ENCODE results near the gene SLC16A12.

DNA sequence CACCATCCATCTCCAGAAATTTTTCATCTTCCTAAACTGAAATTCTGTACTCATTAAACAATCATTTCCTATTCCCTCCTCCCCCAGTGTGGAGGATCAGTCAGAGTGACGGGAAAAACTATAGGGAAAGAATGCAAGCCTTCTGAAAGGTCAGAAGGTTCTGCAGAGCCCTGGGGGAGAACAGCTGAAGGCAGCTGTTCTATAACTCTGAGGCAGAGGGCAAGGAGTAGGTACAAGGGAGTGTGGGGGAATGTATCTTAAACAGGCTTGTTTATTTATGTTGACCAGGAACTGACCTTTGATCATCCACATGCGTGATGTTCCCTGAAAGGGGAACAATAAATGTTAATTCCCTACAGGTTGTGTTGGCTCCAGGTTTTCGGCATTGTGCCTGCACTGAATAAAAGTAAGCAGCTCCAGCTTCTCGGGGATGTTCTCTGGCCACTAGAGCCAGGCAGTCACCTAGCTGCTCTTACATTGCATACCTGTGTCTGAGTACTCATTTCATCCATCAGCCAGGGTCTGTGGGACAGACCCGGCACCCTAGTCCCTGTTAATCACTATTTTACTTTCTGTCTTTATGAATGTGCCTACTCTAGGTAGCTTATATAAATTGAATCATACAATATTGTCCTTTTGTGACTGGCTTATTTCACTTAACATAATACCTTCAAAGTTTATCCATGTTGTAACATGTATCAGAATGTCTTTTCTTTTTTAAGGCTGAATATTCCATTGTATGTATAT is 137.2 kb downstream of the SLC16A12 start:
- TF ChIP-seq, protein P1, sequence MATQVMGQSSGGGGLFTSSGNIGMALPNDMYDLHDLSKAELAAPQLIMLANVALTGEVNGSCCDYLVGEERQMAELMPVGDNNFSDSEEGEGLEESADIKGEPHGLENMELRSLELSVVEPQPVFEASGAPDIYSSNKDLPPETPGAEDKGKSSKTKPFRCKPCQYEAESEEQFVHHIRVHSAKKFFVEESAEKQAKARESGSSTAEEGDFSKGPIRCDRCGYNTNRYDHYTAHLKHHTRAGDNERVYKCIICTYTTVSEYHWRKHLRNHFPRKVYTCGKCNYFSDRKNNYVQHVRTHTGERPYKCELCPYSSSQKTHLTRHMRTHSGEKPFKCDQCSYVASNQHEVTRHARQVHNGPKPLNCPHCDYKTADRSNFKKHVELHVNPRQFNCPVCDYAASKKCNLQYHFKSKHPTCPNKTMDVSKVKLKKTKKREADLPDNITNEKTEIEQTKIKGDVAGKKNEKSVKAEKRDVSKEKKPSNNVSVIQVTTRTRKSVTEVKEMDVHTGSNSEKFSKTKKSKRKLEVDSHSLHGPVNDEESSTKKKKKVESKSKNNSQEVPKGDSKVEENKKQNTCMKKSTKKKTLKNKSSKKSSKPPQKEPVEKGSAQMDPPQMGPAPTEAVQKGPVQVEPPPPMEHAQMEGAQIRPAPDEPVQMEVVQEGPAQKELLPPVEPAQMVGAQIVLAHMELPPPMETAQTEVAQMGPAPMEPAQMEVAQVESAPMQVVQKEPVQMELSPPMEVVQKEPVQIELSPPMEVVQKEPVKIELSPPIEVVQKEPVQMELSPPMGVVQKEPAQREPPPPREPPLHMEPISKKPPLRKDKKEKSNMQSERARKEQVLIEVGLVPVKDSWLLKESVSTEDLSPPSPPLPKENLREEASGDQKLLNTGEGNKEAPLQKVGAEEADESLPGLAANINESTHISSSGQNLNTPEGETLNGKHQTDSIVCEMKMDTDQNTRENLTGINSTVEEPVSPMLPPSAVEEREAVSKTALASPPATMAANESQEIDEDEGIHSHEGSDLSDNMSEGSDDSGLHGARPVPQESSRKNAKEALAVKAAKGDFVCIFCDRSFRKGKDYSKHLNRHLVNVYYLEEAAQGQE (IDR thresholded peaks at IDR 0.05; ENCODE audit: insufficient read depth in 1 of 2, low read depth in 2 of 2, low read length in 2 of 2) = no peak
- TF ChIP-seq TAF1 (IDR thresholded peaks at IDR 0.05; ENCODE audit: borderline replicate concordance, insufficient read depth, low read length) = no peak

Data from PFSK-1 (cell line).